Urothelium cell line (cell line): ENCODE results near the gene SIGLEC7.
"Not testable (repeated sequence)": the region's sequence is repeated elsewhere in the genome, so short reads cannot be mapped to it uniquely, and the experiment has no call there.

ENCODE experiments used
- DNase-seq: peaks from one replicate; pipeline ENCODE4 v3.0.0; 2011; ENCODE audit warnings: low spot score, mixed read lengths
- FAIRE-seq: peaks from 2 replicates; lab custom pipeline; 2011; peaks lifted over from hg19 to GRCh38; lab: Jason Lieb, UNC

SIGLEC7 gene

GRCh38 chr19:51166846-51167490 lies 24.9 kb downstream of the SIGLEC7 start:
- no peak for FAIRE-seq
- DNase-seq: no peak

- DNase-seq (no peak), FAIRE-seq (no peak)
Measured at GRCh38 chr19:51168564-51169282, 26.6 kb downstream of the SIGLEC7 start.

- DNase-seq, FAIRE-seq: not testable (repeated sequence)
Measured at GRCh38 chr19:51169283-51169918, 27.3 kb downstream of the SIGLEC7 start.

- DNase-seq (no peak), FAIRE-seq (no peak)
Measured at GRCh38 chr19:51172223-51172622, 30.1 kb downstream of the SIGLEC7 start.

GRCh38 chr19:51173681-51174080 lies 31.6 kb downstream of the SIGLEC7 start:
- DNase-seq (no peak), FAIRE-seq (no peak)

- no peak for FAIRE-seq
- no peak for DNase-seq
Measured at GRCh38 chr19:51179256-51179655, 37.2 kb downstream of the SIGLEC7 start.

GRCh38 chr19:51181377-51181912 lies 39.3 kb downstream of the SIGLEC7 start:
- no peak for DNase-seq
- no peak for FAIRE-seq

GRCh38 chr19:51181913-51182419 lies 39.9 kb downstream of the SIGLEC7 start:
- FAIRE-seq (peak; percentile 35), DNase-seq (peak; percentile 81)

GRCh38 chr19:51183629-51184028 lies 41.5 kb downstream of the SIGLEC7 start:
- DNase-seq: no peak
- no peak for FAIRE-seq

- FAIRE-seq (no peak), DNase-seq (no peak)
Measured at GRCh38 chr19:51185069-51185867, 43.2 kb downstream of the SIGLEC7 start.

- FAIRE-seq (no peak), DNase-seq (no peak)
Measured at GRCh38 chr19:51185868-51186215, 43.7 kb downstream of the SIGLEC7 start.

- no peak for FAIRE-seq
- no peak for DNase-seq
Measured at GRCh38 chr19:51186323-51186722, 44.2 kb downstream of the SIGLEC7 start.

GRCh38 chr19:51187395-51188226 lies 45.5 kb downstream of the SIGLEC7 start:
- DNase-seq (no peak), FAIRE-seq (no peak)

- FAIRE-seq: no peak
- no peak for DNase-seq
Measured at GRCh38 chr19:51188227-51188559, 46.1 kb downstream of the SIGLEC7 start.

- FAIRE-seq: no peak
Measured at GRCh38 chr19:51192689-51193088, 50.6 kb downstream of the SIGLEC7 start.

GRCh38 chr19:51194527-51195315 lies 52.6 kb downstream of the SIGLEC7 start:
- FAIRE-seq: peak; percentile 13

More at GRCh38 chr19:51192689-51193088, 50.6 kb downstream of the SIGLEC7 start:
- DNase-seq: no peak

GRCh38 chr19:51195316-51195586 lies 53.1 kb downstream of the SIGLEC7 start:
- FAIRE-seq (no peak), DNase-seq (no peak)

More at GRCh38 chr19:51194527-51195315, 52.6 kb downstream of the SIGLEC7 start:
- peak; percentile 44 for DNase-seq

- DNase-seq (no peak), FAIRE-seq (no peak)
Measured at GRCh38 chr19:51195616-51196015, 53.5 kb downstream of the SIGLEC7 start.

- DNase-seq: no peak
- FAIRE-seq: no peak
Measured at GRCh38 chr19:51196181-51196580, 54.1 kb downstream of the SIGLEC7 start.
